HG02571 (cell line): ENCODE results near the gene KCNQ4.

Experiments
- ATAC-seq: cut with Tn5 transposase; IDR thresholded peaks from one replicate; pipeline ENCODE4 v1.9.1; 2021; ENCODE audit warnings: mild to moderate bottlenecking, moderate library complexity; ENCODE audit not compliant: unreplicated experiment

The KCNQ4 gene

DNA sequence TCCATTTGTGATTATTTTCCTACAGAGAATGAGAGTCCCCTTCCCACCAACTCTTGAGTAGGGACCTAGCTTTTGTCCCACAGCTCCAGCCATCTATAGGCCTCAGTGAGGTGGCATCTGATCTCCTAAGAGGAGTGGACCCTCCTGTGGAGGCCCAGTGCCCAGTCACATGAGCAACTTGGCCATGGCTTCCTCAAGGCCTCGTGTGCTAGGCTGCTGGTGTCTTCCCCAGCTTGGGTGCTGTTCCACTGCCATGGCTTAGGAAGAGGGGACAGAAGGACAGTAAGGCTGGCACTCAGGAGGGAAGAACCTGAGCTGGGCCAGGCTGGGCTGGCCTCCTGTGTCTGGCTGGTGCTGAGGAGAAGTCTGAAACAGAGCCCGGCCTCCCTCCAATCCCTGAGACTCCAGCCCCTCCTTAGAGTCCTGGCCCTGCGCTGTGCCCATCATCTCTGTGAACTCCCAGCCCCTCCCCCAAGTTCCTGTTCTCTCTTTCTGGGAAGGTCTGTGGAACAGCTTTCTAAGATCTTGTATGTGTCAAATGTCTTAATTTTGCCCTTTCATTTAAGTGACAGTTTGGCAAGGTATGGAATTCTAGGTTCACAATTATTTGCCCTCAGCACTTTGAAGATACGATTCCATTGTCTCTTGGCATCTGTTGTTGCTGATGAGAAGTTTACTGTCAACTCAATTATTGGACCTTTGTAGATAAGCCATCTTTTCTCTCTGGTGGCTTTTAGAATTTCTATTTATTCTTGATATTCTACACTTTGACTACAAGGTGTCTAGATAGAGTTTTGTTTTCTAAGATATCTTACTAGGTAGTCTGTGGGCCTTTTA is 7.1 kb upstream of the KCNQ4 start:
- ATAC-seq: no peak

GRCh38 chr1:40777224-40777970 is 6.2 kb upstream of the KCNQ4 start:
- no peak for ATAC-seq

DNA sequence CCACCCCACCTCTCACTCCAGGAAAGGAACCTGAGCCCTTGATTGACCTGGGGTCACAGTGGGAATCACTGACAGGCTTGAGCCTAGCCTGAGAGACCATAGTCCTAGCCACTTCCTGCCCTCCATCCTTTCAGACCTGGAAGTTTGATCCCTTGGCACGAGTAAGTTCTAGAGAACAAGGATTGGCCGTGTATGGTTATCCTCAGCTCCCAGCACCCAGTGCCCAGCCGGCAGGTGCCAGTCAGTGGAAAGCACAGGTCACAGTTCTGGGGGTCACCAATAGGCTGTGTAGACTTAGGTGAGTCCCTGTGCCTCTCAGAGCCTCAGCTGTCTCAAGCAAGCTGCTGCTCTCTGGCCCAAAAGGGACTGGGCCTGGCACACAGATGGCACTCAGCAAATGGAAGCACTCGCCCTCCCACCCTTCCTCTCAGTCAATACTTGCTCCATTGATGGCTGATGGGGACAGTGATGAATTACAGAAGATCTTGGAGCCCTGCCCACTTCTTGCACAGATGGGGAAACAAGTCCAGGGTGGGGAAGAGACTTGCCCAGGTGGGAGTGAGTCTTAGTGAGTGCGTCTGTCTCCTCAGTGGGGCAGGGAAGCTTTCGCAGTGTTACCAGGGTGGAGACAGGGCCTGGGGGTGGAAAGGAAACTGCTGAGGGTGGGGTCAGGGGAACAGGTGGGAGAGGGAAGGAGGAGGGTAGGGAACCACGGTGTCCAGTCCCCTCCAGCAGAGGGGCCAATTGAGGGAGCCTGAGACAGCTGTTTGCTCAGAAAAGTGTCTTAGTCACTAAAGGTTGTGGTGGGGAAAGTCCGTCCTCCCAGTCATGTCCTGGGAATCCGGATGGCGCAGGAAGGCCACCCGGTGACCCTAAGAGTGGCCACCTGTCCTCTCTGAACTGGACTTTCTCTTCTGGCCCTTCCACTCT is 2.6 kb upstream of the KCNQ4 start:
- ATAC-seq: no peak

GRCh38 chr1:40781608-40781971 is 2.0 kb upstream of the KCNQ4 start:
- ATAC-seq: no peak

DNA sequence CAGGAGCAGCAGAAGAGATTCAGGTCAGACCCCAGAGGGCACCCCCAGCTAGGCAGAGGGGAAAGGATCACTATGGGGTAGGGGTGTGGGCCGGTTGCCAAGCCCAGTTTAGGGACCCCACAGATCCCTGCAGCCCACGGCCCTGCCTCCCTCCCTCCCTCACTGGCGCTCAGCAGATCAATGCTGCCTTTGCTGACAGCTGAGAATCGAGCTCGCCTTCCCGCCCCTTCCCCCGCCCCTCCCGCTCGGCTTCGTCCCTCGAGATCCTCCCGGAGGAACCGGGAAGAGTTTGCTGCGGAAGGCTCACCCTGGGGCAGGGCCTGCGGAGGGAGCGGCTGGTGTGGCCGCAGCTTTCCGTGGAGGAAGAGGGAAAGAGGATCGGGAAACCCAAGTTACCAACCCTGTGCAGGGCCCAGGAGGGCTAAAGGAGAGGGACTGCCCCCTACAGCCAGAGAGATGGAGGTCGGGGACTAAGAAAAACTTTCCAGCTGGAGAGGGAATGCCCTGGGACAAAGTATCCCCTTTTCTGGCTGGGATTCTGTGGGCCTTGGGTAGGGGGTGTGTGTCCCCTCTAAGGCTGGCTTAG is 1.1 kb upstream of the KCNQ4 start:
- no peak for ATAC-seq

DNA sequence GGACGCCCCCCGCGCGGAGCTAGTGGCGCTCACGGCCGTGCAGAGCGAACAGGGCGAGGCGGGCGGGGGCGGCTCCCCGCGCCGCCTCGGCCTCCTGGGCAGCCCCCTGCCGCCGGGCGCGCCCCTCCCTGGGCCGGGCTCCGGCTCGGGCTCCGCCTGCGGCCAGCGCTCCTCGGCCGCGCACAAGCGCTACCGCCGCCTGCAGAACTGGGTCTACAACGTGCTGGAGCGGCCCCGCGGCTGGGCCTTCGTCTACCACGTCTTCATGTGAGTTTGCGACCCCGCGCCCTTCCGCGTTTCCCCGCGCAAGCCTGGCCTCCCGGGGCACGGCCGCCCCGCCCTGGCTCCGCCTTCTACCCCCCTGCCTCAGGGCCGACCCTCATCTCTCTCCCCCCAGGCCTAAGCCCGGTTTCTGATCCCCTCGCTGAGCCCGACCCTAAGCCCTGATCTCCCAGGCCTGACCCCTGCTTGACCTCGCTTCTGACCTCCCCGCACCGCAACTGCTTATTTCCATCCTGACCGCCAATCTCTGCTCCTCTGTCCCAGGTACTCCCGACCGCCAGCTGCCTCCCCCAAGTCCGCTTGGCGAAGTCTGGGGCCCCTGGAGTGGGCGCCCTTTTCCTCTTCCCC is 669 bp downstream of the KCNQ4 start:
- no peak for ATAC-seq

DNA sequence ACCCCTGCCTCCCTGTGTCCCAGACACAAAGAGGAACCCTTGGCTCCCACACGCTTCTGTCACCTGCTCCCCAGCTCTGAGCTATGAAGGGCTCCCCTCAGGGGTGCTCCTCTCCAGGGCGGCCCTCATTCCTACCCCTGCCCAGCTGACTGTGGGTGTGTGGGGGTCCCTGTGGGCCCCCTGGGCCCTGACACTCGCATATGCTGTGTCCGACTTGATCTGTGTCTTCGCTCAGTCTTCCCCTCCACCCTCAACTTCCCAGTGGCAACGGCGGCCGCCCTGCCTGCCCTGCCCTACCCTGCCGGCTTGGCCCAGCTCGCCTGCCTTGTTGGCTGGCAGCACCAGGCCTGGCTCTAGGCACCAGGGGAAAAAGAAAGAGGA is 1.2 kb downstream of the KCNQ4 start:
- ATAC-seq: no peak

- ATAC-seq: no peak
Observed at GRCh38 chr1:40785446-40785845, 1.9 kb downstream of the KCNQ4 start.

GRCh38 chr1:40786171-40786994 is 2.8 kb downstream of the KCNQ4 start:
- ATAC-seq: no peak

GRCh38 chr1:40786995-40787705 is 3.6 kb downstream of the KCNQ4 start:
- no peak for ATAC-seq

DNA sequence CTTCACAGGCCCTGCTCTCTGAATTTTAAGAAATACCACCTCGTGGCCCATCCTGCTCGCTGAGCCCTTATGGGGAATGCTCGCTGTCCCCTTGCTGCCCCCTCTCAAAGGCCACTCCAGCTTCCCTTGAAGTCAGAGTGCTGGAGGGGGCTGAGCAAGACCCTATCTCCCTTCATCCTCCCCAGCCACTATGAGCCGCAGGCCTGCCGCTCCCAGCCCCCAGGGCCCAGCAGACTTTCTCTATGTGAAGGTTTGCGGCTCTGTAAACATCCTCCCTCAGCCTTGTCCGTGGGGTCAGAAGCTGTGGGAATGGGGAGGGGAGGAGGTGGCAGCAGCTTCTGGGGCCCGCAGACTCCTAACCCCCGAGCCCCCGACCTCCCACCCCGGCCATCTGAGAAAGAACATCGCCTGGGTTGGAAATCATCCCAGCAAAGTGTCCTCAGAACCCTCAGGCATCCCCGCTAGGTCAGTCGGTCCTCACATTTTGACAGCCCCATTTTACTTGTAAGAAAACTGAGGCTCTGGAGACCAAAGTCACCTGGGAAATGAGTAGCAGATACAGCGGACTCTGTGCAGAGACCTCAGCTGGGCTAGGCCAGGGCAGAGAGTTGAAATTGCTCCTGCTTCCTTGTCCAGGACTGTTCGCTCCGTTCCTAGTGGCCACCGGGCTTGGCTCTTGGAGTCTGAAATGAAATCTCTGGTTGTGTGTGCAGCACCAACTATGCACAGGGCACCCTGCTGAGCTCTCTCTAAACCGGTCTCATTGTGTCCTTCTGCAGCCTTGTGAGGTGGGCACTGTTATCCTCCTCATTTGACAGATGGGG is 4.4 kb downstream of the KCNQ4 start:
- ATAC-seq: no peak

- no peak for ATAC-seq
Observed at GRCh38 chr1:40788561-40789341, 5.2 kb downstream of the KCNQ4 start.

DNA sequence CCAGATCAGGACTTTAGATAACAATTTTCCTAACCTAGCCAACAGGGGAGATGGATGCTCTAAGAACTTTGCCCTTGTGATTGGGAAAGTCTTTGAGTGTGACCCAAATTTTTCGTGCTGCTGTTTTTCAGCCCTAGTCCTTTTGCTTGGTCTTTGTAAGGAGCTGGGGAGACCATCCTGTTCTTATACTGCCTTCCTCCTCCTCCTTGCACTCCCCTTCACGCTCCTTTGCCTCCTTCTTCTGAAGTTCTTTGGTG is 5.7 kb downstream of the KCNQ4 start:
- no peak for ATAC-seq

- no peak for ATAC-seq
Observed at GRCh38 chr1:40789661-40790430, 6.3 kb downstream of the KCNQ4 start.

GRCh38 chr1:40792036-40792435 is 8.4 kb downstream of the KCNQ4 start:
- no peak for ATAC-seq

GRCh38 chr1:40793617-40794016 is 10.0 kb downstream of the KCNQ4 start:
- ATAC-seq: no peak

GRCh38 chr1:40794048-40794447 is 10.5 kb downstream of the KCNQ4 start:
- no peak for ATAC-seq
